ENCODE measurements around the gene OTUB1.
"Not testable (repeated sequence)": the region's sequence is repeated elsewhere in the genome, so short reads cannot be mapped to it uniquely, and the experiment has no call there.

Gene OTUB1

DNA sequence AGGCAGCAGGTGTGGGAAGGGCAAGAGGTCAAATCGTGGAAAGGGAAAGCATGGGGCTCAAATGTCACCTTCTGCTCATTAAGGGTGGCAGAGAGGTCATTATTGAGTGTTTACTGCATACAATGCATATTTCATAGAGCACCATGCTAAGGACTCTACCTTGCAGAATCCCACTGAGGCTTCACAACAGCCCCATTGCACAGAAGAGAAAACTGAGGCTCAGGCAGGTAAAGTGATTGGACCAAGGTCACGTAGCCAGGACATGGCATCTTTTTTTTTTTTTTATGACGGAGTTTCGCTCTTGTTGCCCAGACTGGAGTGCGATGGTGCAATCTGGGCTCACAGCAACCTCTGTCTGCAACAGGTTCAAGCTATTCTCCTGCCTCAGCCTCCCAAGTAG is 57.3 kb downstream of the OTUB1 start:
- DNase-seq (ENCODE audit: low read depth in 2 of 2), result no peak

DNA sequence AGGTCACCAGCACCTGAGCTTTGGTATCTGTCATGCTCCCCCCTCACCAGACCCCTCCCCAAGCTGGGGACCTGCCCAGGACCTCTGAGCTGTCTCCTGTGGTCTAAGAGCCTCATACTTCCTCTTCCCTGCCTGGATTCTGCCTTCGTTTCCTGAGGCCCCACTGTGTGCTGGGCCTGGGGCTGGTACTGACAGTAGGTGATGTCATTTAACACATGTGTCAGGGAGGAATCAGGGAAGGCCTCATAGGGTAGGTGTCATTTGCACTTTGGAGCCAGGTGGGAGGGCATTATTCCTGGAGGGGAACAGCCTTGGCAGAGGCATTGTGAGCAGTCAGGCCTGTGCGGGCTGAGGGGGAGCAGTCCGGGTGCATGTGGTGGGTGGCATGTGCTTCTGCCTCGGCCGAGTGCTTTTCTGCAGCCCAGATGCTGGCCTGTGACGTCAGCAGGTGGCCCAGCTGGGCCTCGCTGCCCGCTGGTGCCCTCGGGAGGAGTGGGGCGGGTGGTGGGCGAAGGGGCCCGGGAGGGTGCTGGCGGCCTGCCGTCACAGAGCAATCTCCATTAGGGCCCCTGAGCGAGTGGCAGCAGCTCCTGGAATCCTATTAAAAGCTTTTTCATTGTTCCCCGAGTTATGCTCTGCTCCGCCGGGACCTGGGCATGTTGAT is 58.6 kb downstream of the OTUB1 start:
- DNase-seq (ENCODE audit: low read depth in 2 of 2), result no peak

DNA sequence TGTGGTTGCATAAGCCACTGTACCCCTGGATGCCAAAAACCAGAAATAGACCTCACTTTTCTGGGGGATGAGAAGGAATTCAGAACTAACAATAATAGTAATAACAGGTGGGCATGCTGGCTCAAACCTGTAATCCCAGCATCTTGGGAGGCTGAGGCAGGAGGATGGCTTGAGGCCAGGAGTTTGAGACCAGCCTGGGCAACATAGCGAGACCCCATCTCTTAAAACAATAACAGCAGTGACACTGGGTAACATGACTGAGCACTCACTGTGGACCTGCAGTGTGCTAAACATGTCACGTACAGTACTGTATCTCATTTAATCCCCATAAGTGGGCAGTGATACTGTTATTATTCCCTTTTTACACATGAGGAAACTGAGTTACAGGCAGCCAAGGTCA is 59.5 kb downstream of the OTUB1 start:
- DNase-seq (ENCODE audit: low read depth in 2 of 2), result no peak

DNA sequence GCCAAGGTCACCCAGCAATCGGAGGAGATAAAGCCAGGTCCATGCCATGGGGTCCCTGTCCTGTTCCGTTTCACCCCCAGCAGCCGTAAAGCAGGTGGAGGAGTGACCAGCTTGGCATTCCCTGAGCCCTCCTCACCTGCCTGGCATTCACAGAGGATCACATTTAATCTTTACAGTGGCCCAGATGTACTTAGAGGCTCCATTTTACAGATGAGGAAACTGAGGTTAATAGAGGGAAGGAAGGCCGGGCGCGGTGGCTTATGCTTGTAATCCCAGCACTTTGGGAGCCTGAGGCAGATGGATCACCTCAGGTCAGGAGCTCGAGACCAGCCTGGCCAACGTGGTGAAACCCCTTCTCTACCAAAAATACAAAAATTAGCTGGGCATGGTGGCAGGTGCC is 61.1 kb downstream of the OTUB1 start:
- DNase-seq (ENCODE audit: low read depth in 2 of 2), result not testable (repeated sequence)
